Measurements from ENCODE around the gene B4GALT7. TPM values are rescaled to one million over a fixed set of nuclear protein-coding genes. Genes with fewer than 3 reads are reported as not detected.

B4GALT7 gene
- total RNA-seq, 1 donor, result 26.8 TPM

GRCh38 chr5:177588413-177588909 lies 11.5 kb upstream of the B4GALT7 start:
- no peak for DNase-seq (ENCODE audit: insufficient read length, low spot score, missing footprints)
- H3K4me2 ChIP-seq (ENCODE audit: insufficient read depth, low read length), result no peak overlapping the region
- H4K20me1 ChIP-seq (ENCODE audit: insufficient read depth, low read length), result peaks cover 7% of the 10 kb centered on the region
- H3K4me1 ChIP-seq (ENCODE audit: insufficient read depth, low read length), result peaks cover 12% of the 10 kb centered on the region
- H3K79me2 ChIP-seq (ENCODE audit: insufficient read depth, low read length), result peaks cover 15% of the 10 kb centered on the region
- no peak overlapping the region for H3K4me3 ChIP-seq (ENCODE audit: insufficient read depth, low read length)
- H2AFZ ChIP-seq (ENCODE audit: low read length), result no peak overlapping the region
- H3K27me3 ChIP-seq (ENCODE audit: insufficient read depth, low read length), result peaks cover 32% of the 10 kb centered on the region
- no peaks in the 10 kb centered on the region for H3K9me3 ChIP-seq (ENCODE audit: low read depth, low read length)
- H3K27ac ChIP-seq (ENCODE audit: low read depth, low read length), result no peak overlapping the region
- TF ChIP-seq CTCF (IDR thresholded peaks at IDR 0.05; ENCODE audit: extremely low read depth, low read depth, low read length), result no peak
- peaks cover 3% of the 10 kb centered on the region for H3K36me3 ChIP-seq (ENCODE audit: insufficient read depth, low read length)

- Histone ChIP-seq H2AFZ (ENCODE audit: low read length) (no peak overlapping the region), H3K79me2 (ENCODE audit: insufficient read depth, low read length) (peaks cover 25% of the 10 kb centered on the region)
Observed at GRCh38 chr5:177590406-177590805, 9.5 kb upstream of the B4GALT7 start.

GRCh38 chr5:177591690-177592009 lies 8.3 kb upstream of the B4GALT7 start:
- peaks cover 32% of the 10 kb centered on the region for H3K27me3 ChIP-seq (ENCODE audit: insufficient read depth, low read length)
- peak overlapping the region; percentile 69 for H3K27ac ChIP-seq (ENCODE audit: low read depth, low read length)
- H3K79me2 ChIP-seq (ENCODE audit: insufficient read depth, low read length), result peaks cover 25% of the 10 kb centered on the region
- peaks cover 35% of the 10 kb centered on the region for H3K36me3 ChIP-seq (ENCODE audit: insufficient read depth, low read length)
- peak overlapping the region; percentile 90 for H2AFZ ChIP-seq (ENCODE audit: low read length)
- peak overlapping the region; percentile 86 for H3K4me3 ChIP-seq (ENCODE audit: insufficient read depth, low read length)
- peaks cover 25% of the 10 kb centered on the region for H4K20me1 ChIP-seq (ENCODE audit: insufficient read depth, low read length)
- H3K4me1 ChIP-seq (ENCODE audit: insufficient read depth, low read length), result peaks cover 17% of the 10 kb centered on the region
- DNase-seq (ENCODE audit: insufficient read length, low spot score, missing footprints), result no peak
- no peaks in the 10 kb centered on the region for H3K9me3 ChIP-seq (ENCODE audit: low read depth, low read length)
- peak overlapping the region; percentile 89 for H3K4me2 ChIP-seq (ENCODE audit: insufficient read depth, low read length)
- TF ChIP-seq CTCF (IDR thresholded peaks at IDR 0.05; ENCODE audit: extremely low read depth, low read depth, low read length), result no peak

More at GRCh38 chr5:177590406-177590805, 9.5 kb upstream of the B4GALT7 start:
- Histone ChIP-seq H3K4me3 (ENCODE audit: insufficient read depth, low read length) (no peak overlapping the region), H3K4me2 (ENCODE audit: insufficient read depth, low read length) (no peak overlapping the region), H3K27me3 (ENCODE audit: insufficient read depth, low read length) (peaks cover 32% of the 10 kb centered on the region), H3K36me3 (ENCODE audit: insufficient read depth, low read length) (peaks cover 23% of the 10 kb centered on the region), H3K4me1 (ENCODE audit: insufficient read depth, low read length) (peaks cover 17% of the 10 kb centered on the region), H3K27ac (ENCODE audit: low read depth, low read length) (no peak overlapping the region), H4K20me1 (ENCODE audit: insufficient read depth, low read length) (peaks cover 18% of the 10 kb centered on the region), H3K9me3 (ENCODE audit: low read depth, low read length) (no peaks in the 10 kb centered on the region)
- no peak for DNase-seq (ENCODE audit: insufficient read length, low spot score, missing footprints)
- TF ChIP-seq CTCF (IDR thresholded peaks at IDR 0.05; ENCODE audit: extremely low read depth, low read depth, low read length), result no peak

DNA sequence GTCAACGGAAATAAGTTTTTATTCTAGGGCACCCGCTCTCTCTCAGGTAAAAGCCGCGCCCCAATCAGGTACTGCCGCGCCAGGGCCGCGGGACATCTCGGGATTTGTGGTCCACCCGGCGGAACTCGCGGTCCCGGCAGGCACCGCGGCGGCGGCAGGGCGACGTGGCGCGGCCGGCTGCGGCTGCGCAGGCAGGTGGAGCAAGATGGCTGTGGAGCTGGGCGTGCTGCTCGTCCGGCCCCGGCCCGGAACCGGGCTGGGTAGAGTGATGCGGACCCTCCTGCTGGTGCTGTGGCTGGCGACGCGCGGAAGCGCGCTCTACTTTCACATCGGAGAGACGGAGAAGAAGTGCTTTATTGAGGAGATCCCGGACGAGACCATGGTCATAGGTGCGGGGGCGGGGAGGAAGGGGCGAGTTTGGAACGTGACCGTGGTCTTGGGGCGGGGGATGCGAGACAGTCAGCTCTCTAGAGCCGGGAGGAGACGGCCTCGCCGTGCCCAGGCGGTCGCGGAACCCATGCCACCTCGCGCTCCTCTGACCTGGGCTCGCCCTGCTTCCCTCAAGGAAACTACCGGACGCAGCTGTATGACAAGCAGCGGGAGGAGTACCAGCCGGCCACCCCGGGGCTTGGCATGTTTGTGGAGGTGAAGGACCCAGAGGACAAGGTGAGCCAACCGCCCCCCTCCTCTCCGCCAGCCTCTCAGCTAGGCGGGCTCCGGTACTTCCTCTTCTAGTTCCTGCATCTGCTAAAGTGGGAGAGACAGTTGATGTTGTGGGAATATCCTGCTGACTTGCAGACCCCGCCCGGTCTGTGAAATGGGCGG lies 7.7 kb upstream of the B4GALT7 start, which contains the start of gene TMED9:
TSS of gene TMED9 (plus strand) at position 194 of the 825 bp plus-strand sequence. CDS start at position 206, 12 bp downstream.
- Histone ChIP-seq H2AFZ (ENCODE audit: low read length) (peak within 1 kb of the TSS; percentile 90), H3K4me1 (ENCODE audit: insufficient read depth, low read length) (peaks cover 17% of the 10 kb centered on the region), H3K27ac (ENCODE audit: low read depth, low read length) (peak within 1 kb of the TSS; percentile 69), H3K4me3 (ENCODE audit: insufficient read depth, low read length) (peak within 1 kb of the TSS; percentile 86), H3K79me2 (ENCODE audit: insufficient read depth, low read length) (peaks cover 25% of the 10 kb centered on the region), H3K4me2 (ENCODE audit: insufficient read depth, low read length) (peak within 1 kb of the TSS; percentile 90), H3K36me3 (ENCODE audit: insufficient read depth, low read length) (peaks cover 36% of the 10 kb centered on the region), H3K9me3 (ENCODE audit: low read depth, low read length) (no peaks in the 10 kb centered on the region), H4K20me1 (ENCODE audit: insufficient read depth, low read length) (peaks cover 25% of the 10 kb centered on the region), H3K27me3 (ENCODE audit: insufficient read depth, low read length) (peaks cover 32% of the 10 kb centered on the region)
- peak; percentile 99 for DNase-seq (ENCODE audit: insufficient read length, low spot score, missing footprints)
- no peak for TF ChIP-seq CTCF (IDR thresholded peaks at IDR 0.05; ENCODE audit: extremely low read depth, low read depth, low read length)

Data from osteoblast (primary cell).